HL-60 (cell line): ENCODE measurements around the gene GHRH.

Source experiments
- DNase-seq, 2 experiments: peaks; one replicate each; pipeline ENCODE4 v3.0.0-alpha.2; 2010 to 2020; ENCODE audit warnings: low read depth in 1 of 2, low spot score in 1 of 2
- H3K27ac ChIP-seq: fragments of 250-450 bp; sonication (Bioruptor Pico); replicated peaks from 2 replicates; pipeline ENCODE4 v1.5.1; 2020; ENCODE audit warnings: mild to moderate bottlenecking, moderate library complexity
- H3K27me3 ChIP-seq: fragments of 250-450 bp; sonication (Bioruptor Pico); 2 replicates; pipeline ENCODE4 v1.5.1; 2021; ENCODE audit warnings: mild to moderate bottlenecking, moderate library complexity; ENCODE audit not compliant: insufficient read depth, poor library complexity, severe bottlenecking
- H3K4me3 ChIP-seq: replicated peaks from 2 replicates; pipeline ENCODE4 v1.5.1; 2011; ENCODE audit warnings: mild to moderate bottlenecking, control low read depth, low read length; ENCODE audit not compliant: insufficient read depth
- CTCF ChIP-seq: IDR thresholded peaks from one replicate; pipeline ENCODE4 v1.5.1; 2011; ENCODE audit warnings: low read length, control low read depth, inconsistent platforms; ENCODE audit not compliant: insufficient read depth
- GABPA ChIP-seq: IDR thresholded peaks from 2 replicates; pipeline ENCODE4 v1.6.1; 2012; ENCODE audit warnings: low read depth
- POLR2AphosphoS5 ChIP-seq: IDR thresholded peaks from 2 replicates; pipeline ENCODE4 v1.6.1; 2012; ENCODE audit warnings: low read depth
- REST ChIP-seq: IDR thresholded peaks from 2 replicates; pipeline ENCODE4 v1.6.1; 2012; ENCODE audit warnings: low read depth; ENCODE audit not compliant: insufficient replicate concordance
- SPI1 ChIP-seq: IDR thresholded peaks from 2 replicates; pipeline ENCODE4 v1.6.1; 2012; ENCODE audit warnings: low read depth, mild to moderate bottlenecking, borderline replicate concordance

The GHRH gene

GRCh38 chr20:37202267-37202943 lies 59.2 kb downstream of the GHRH start:
- no peak overlapping the region for H3K4me3 ChIP-seq
- TF ChIP-seq CTCF (peak; percentile 68), SPI1 (no peak)
- peak; percentile 23 to 37 for DNase-seq
- no peaks in the 10 kb centered on the region for H3K27me3 ChIP-seq
- H3K27ac ChIP-seq, result no peak overlapping the region

- no peak overlapping the region for H3K27ac ChIP-seq
- H3K4me3 ChIP-seq, result no peak overlapping the region
- H3K27me3 ChIP-seq, result no peaks in the 10 kb centered on the region
- no peak for DNase-seq
- TF ChIP-seq REST (no peak), GABPA (no peak), POLR2AphosphoS5 (no peak), CTCF (no peak), SPI1 (no peak)
Observed at GRCh38 chr20:37201827-37202162, 59.8 kb downstream of the GHRH start.
